Measurements from ENCODE around the gene NIPSNAP2.
"Not testable (repeated sequence)": the region's sequence is repeated elsewhere in the genome, so short reads cannot be mapped to it uniquely, and the experiment has no call there.

NIPSNAP2 gene

GRCh38 chr7:56047446-56048116 lies 83.2 kb downstream of the NIPSNAP2 start:
- not testable (repeated sequence) for DNase-seq (ENCODE audit: low read depth in 2 of 2)

GRCh38 chr7:56048245-56048644 lies 83.9 kb downstream of the NIPSNAP2 start:
- DNase-seq (ENCODE audit: low read depth in 2 of 2), result no peak

- not testable (repeated sequence) for DNase-seq (ENCODE audit: low read depth in 2 of 2)
Measured at GRCh38 chr7:56048763-56049162, 84.4 kb downstream of the NIPSNAP2 start.

All from stimulated activated CD8-positive, alpha-beta memory T cell treated with anti-CD3 and anti-CD28 coated beads, Interleukin-7, amount 100 ng/mL, for 4 hours (primary cell).